Testis (tissue), 3 donors: Measurements from ENCODE around the gene PI3. TPM values are rescaled to one million over a fixed set of nuclear protein-coding genes. Genes with fewer than 3 reads are reported as not detected.

Source experiments
- DNase-seq: peaks from one replicate; pipeline ENCODE4 v3.0.0-alpha.2; 2019
- H3K27ac ChIP-seq, 2 donors: fragments of 200-600 bp; sonication (generic); one replicate each; pipeline ENCODE4 v1.5.1; 2019
- H3K27me3 ChIP-seq: fragments of 200-600 bp; sonication (generic); one replicate; pipeline ENCODE4 v1.5.1; 2019
- H3K36me3 ChIP-seq: fragments of 200-600 bp; sonication (generic); one replicate; pipeline ENCODE4 v1.5.1; 2017; ENCODE audit warnings: low read depth; ENCODE audit errors: missing control alignments
- H3K4me1 ChIP-seq: fragments of 200-600 bp; sonication (generic); one replicate; pipeline ENCODE4 v1.5.1; 2019
- H3K4me3 ChIP-seq, 2 donors: fragments of 200-600 bp; sonication (generic); one replicate each; pipeline ENCODE4 v1.5.1; 2017 to 2019
- H3K9me3 ChIP-seq: fragments of 200-600 bp; sonication (generic); one replicate; pipeline ENCODE4 v1.5.1; 2017
- CTCF ChIP-seq, 3 experiments: fragments of 450-650 bp in 2 of 3; fragments of 200-600 bp in 1 of 3; sonication (generic) in 1 of 3; IDR thresholded peaks; one replicate each; pipeline ENCODE4 v1.5.1; 2016 to 2019; ENCODE audit warnings: antibody characterized with exemption in 3 of 3, mild to moderate bottlenecking in 2 of 3, moderate library complexity in 1 of 3
- POLR2A ChIP-seq: fragments of 450-650 bp; IDR thresholded peaks from one replicate; pipeline ENCODE4 v1.6.1; 2017; ENCODE audit warnings: antibody characterized with exemption, mild to moderate bottlenecking, moderate library complexity
- WGBS, 2 donors: methylation state at CpG; one replicate each; pipeline ENCODE4 v1.1.5; 2018; 5-methylcytosine and 5-hydroxymethylcytosine counted together
- intact Hi-C: fragments of 100-400 bp; cut with DNase I; formaldehyde crosslinking; loops from one replicate; pipeline ENCODE4 v1.15.1; 2023; ENCODE audit warnings: low total_unique reads
- polyA plus RNA-seq: library from polyadenylated mRNA; stranded (reverse); fragments of 350-450 nt; fragmentation: Illumina TruSeq; extraction: RNeasy Lipid Tissue Mini Kit (QIAGEN cat#74804); gene quantifications from one replicate; pipeline ENCODE4 v1.2.3, GENCODE V29; 2014; ENCODE audit warnings: low read depth, low replicate concordance; ENCODE audit not compliant: insufficient read depth
- total RNA-seq, 2 donors: library from RNA; depleted of rRNA; stranded (reverse); fragments of >200 nt; gene quantifications; one replicate each; pipeline ENCODE4 v1.2.3, GENCODE V29; 2016

PI3 gene
- total and polyA plus RNA-seq, 3 donors from 2014 or later = 0.94 to 1.2 TPM; not detected in 1

GRCh38 chr20:45211569-45212474 lies 37.1 kb downstream of the PI3 start:
- Histone ChIP-seq H3K27me3 (no peaks in the 10 kb centered on the region), H3K9me3 (no peaks in the 10 kb centered on the region), H3K4me1 (no peaks in the 10 kb centered on the region), H3K27ac (no peak overlapping the region), H3K4me3 (no peak overlapping the region), H3K36me3 (no peaks in the 10 kb centered on the region)
- TF ChIP-seq POLR2A = no peak
- TF ChIP-seq CTCF (IDR thresholded peaks at IDR 0.05) = no peak
- intact Hi-C loops = no loop called here
- DNase-seq = no peak

DNA sequence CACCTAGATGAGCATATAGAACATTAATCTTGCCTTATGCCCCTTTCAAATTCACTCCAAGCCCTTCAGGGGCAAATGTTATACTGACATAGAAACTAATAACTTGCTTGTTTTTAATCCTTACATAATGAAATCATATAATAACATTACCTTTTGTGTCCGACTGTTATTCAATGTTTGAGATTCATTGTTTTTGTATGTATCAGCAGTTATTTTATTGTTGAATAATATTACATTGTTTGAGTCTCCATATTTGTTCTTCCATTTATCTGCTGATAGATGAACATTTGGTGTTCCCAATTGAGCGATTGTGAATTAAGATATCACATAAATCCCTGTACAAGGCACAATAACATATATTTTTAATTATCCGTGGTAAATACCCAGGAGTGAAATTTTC lies 38.1 kb downstream of the PI3 start:
- Histone ChIP-seq H3K4me1 (no peaks in the 10 kb centered on the region), H3K4me3 (no peak overlapping the region), H3K27me3 (no peaks in the 10 kb centered on the region), H3K9me3 (no peaks in the 10 kb centered on the region), H3K36me3 (no peaks in the 10 kb centered on the region), H3K27ac (no peak overlapping the region)
- DNase-seq = no peak
- intact Hi-C loops = no loop called here
- 85 to 91% methylated on average over 3 of the region's 3 CpGs for WGBS, 2 donors
- no peak for TF ChIP-seq CTCF (IDR thresholded peaks at IDR 0.05)
- TF ChIP-seq POLR2A = no peak

DNA sequence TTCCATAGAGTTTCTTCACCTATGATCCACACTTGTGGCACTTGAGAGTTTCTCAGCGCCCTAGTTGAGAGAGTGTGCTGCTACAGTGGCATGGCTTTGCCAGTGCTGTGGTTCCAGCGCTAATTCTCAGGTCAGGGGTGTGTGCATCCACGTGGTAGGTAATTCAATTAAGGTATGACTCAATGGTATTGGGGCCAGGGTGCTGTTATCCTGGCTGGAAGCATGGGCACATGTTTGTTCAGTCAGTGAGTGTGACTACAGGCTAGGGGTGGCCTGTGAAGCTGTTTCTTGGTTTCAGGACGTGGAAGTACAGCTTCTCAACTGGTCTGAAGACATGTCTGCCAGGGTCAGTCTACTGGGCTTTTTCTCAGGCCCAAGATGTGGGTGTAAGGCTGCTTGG lies 43.4 kb downstream of the PI3 start:
- H3K36me3 ChIP-seq = no peaks in the 10 kb centered on the region
- H3K4me3 ChIP-seq = no peak overlapping the region
- H3K9me3 ChIP-seq = no peaks in the 10 kb centered on the region
- WGBS, 2 donors = 84% methylated on average over 4 of the region's 4 CpGs
- TF ChIP-seq POLR2A (no peak), CTCF (IDR thresholded peaks at IDR 0.05) (no peak)
- H3K27me3 ChIP-seq = no peaks in the 10 kb centered on the region
- H3K4me1 ChIP-seq = no peaks in the 10 kb centered on the region
- DNase-seq = no peak
- no peak overlapping the region for H3K27ac ChIP-seq
- intact Hi-C loops = no loop called here

GRCh38 chr20:45218636-45219035 lies 43.9 kb downstream of the PI3 start:
- Histone ChIP-seq H3K4me3 (no peak overlapping the region), H3K36me3 (no peaks in the 10 kb centered on the region), H3K4me1 (no peaks in the 10 kb centered on the region), H3K27me3 (no peaks in the 10 kb centered on the region), H3K27ac (no peak overlapping the region), H3K9me3 (no peaks in the 10 kb centered on the region)
- TF ChIP-seq POLR2A (no peak), CTCF (IDR thresholded peaks at IDR 0.05) (no peak)
- intact Hi-C loops = no loop called here
- DNase-seq = no peak
- WGBS, 2 donors = 95% methylated on average over 2 of the region's 2 CpGs; no CpG with 5 or more reads in 1 of the 2 donors

- Histone ChIP-seq H3K4me1 (no peaks in the 10 kb centered on the region), H3K9me3 (no peaks in the 10 kb centered on the region), H3K27me3 (no peaks in the 10 kb centered on the region), H3K27ac (no peak within 1 kb of the TSS), H3K36me3 (no peaks in the 10 kb centered on the region), H3K4me3 (no peak within 1 kb of the TSS)
- 89 to 91% methylated on average over 4 of the region's 4 CpGs for WGBS, 2 donors
- no peak for DNase-seq
- intact Hi-C loops = no loop called here
- no peak for TF ChIP-seq POLR2A
- no peak for TF ChIP-seq CTCF (IDR thresholded peaks at IDR 0.05)
Observed at GRCh38 chr20:45221076-45221475, 46.4 kb downstream of the PI3 start, which contains the start of gene SEMG2. Gene SEMG2, plus strand, starts transcription at chr20:45221373. Its CDS starts 17 bp downstream, at chr20:45221390.
